HG02943 (cell line): ENCODE results near the gene PDE1A.
"Not testable (repeated sequence)": the region's sequence is repeated elsewhere in the genome, so short reads cannot be mapped to it uniquely, and the experiment has no call there.

Experiments
- ATAC-seq: cut with Tn5 transposase; IDR thresholded peaks from one replicate; pipeline ENCODE4 v1.9.1; 2021; ENCODE audit warnings: mild to moderate bottlenecking, low read depth, moderate library complexity; ENCODE audit not compliant: unreplicated experiment

The PDE1A gene

DNA sequence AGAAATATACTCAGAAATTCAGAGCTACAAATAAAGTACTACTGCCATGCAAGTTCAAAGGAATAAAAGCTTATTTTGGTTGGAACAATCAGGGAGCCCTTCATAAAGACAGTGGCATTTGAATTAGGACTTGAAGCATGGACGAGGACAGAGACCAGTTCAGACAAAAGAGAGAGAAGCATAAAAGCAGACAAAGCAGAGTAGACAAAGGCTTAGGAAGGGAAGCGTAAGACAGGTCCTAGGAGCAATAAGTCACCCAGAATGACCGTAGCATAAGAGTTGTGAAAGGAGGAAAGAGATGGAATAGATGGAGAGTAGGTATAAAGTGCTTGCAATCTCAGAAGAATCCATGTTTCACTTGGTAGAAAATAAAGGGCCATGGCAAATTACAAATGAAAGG lies 14.0 kb downstream of the PDE1A start:
- ATAC-seq = no peak

DNA sequence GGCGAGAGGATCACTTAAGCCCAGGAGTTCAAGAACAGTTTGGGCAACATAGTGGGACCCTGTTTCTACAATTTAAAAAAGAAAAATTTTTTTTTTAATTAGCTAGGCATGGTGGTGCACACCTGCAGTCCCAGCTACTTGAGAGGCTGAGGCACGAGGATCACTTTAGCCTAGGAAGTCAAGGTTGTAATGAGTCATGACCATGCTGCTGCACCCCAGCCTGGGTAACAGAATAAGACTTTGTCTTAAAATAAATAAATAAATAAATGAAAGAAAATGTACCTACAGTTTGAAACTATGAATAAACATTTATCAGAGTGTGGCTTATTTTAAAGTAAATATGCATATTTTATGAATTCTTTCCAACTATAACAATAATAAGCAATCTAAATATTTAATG lies 16.7 kb downstream of the PDE1A start:
- no peak for ATAC-seq

DNA sequence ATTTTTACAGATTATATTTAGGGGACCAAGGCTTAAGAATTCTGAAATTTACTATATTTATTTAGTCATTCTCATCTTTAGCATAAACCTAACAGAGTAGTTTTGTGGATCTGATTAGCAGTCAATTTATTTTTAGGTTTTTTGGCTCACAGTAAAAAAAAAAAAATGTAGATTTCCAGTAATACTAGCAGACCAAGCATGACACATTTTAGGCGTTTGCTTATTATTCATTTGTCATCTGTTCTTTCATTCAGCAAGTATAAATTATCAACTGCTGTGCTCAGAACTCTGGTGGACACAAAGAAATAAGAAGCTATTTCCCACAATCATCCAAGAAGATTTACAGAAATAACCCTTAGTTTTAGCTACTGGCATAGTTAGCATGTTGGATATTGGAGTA lies 20.6 kb downstream of the PDE1A start:
- ATAC-seq = no peak

- ATAC-seq = no peak
Observed at GRCh38 chr2:182404975-182405561, 21.8 kb downstream of the PDE1A start.

DNA sequence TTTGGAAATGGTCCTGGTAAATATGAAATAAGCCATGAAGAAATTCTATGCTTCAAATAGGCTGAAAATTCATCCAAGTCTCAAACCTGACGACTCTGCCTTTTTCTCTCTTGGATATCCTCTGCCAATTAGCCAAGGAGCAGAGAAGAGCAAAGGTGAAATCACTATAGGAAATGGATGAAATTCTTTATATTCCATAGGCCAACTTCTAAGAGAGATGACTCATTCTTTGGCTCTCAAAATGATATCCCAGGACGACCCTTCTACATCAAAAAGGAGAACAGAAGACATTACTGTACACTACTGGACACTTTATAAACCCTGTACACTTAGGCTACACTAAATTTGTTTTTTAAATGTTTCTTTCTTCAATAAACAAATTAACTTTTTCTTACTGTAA lies 22.7 kb downstream of the PDE1A start:
- no peak for ATAC-seq

- no peak for ATAC-seq
Observed at GRCh38 chr2:182393270-182393760, 33.5 kb downstream of the PDE1A start.

DNA sequence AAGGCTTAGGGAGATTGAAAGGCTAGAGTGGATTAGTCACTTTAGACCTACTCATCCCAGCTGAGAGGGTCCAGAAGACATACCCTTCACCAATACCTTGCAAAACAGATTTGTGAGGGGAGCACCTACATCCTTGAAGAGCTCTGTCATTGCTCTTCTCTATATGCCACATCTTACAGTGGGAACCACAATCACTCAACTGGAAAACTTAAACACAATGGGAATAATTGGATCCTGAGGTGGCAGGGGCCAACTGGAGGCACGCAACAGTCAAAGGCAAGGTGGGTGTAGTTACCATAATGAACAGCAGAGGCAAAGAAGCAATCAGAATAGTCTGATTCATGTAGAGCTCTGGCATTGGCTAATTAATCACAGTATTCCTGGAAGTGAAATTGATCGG lies 35.4 kb downstream of the PDE1A start:
- no peak for ATAC-seq

DNA sequence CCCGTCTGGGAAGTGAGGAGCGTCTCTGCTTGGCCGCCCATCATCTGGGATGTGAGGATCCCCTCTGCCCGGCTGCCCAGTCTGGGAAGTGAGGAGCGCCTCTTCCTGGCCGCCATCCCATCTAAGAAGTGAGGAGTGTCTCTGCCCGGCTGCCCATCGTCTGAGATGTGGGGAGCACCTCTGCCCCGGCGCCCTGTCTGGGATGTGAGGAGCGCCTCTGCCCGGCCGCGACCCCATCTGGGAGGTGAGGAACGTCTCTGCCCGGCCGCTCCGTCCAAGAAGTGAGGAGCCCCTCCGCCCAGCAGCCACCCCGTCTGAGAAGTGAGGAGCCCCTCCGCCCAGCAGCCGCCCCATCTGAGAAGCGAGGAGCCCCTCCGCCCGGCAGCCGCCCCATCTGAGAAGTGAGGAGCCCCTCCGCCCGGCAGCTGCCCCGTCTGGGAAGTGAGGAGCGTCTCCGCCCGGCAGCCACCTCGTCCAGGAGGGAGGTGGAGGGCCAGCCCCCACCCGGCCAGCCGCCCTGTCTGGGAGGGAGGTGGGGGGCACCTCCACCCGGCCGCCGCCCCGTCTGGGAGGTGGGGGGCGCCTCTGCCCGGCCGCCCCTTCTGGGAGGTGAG lies 40.5 kb downstream of the PDE1A start:
- ATAC-seq = not testable (repeated sequence)

DNA sequence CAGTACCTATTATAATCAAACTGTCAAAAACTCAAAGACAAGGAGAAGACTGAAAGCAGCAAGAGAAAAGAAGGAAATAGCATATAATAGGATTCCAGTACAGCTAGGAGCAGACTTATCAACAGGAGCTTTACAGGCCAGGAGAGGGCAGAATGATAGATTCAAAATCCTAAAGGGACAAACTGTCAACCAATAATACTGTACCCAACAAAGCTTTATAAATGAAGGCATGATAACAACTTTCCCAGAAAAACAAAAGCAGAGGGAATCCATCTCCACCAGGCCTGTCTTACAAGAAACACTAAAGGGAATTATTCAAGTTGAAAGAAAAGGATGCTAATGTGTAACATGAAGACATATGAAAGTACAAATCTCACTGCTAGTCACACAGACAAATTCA lies 42.0 kb downstream of the PDE1A start:
- ATAC-seq = no peak

DNA sequence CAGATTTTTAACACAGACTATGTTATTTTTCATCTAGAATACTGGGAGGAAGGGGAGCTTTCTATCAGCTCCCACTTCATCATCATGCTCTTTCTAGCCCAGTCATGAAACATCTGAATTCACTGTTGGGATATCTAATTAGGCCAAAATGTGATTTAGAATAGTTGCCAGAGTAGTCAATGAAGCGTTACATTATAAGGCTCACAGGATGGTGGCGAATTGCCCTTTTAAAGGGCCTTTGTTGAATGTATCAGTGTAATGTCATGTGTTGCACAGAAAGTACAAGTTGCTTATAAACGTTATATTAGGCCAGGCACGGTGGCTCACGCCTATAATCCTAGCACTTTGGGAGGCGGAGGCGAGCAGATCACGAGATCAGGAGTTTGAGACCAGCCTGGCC lies 45.6 kb downstream of the PDE1A start:
- ATAC-seq = no peak

GRCh38 chr2:182379241-182379640 lies 47.6 kb downstream of the PDE1A start:
- ATAC-seq = no peak

- no peak for ATAC-seq
Observed at GRCh38 chr2:182378759-182379158, 48.1 kb downstream of the PDE1A start.

- no peak for ATAC-seq
Observed at GRCh38 chr2:182377467-182377866, 49.4 kb downstream of the PDE1A start.

- ATAC-seq = no peak
Observed at GRCh38 chr2:182375862-182376261, 51.0 kb downstream of the PDE1A start.

DNA sequence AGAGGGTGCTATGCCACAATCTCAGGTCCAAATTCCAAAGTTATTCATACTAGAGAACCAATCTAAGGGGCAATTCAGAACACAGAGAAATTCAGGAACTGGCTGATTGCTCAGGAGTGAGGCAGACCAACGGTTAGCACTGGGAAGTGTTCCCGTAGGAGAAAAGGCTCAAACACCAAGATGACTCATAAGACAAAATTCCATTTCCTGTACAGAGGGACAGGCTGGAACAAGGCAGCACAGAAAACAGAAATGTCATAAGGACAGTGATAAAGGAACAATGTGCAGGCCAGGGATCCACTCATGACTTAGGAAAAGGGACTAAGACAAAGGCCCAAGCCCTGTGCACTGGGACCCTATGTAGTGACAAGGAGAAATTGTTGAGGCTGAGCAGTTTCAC lies 54.2 kb downstream of the PDE1A start:
- no peak for ATAC-seq

GRCh38 chr2:182368996-182369395 lies 57.8 kb downstream of the PDE1A start:
- no peak for ATAC-seq

DNA sequence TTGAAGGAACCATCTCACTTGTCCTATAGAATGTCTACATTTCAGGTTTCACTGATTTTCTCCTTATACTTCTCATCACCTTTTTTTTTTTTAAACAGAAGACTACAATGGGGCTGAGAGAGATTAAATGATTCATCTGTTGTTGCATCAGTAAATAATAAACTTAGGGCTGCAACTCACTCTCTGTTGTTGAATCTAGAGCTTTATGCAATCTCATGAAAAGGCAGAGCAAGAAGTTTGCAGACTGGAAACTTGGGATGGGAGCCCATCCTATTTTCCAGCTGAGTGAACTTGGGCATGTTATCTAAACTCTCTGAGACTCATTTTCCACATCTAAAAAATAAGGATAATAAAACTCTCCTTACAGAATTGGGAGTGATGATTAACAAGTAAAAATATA lies 58.4 kb downstream of the PDE1A start:
- ATAC-seq = no peak

DNA sequence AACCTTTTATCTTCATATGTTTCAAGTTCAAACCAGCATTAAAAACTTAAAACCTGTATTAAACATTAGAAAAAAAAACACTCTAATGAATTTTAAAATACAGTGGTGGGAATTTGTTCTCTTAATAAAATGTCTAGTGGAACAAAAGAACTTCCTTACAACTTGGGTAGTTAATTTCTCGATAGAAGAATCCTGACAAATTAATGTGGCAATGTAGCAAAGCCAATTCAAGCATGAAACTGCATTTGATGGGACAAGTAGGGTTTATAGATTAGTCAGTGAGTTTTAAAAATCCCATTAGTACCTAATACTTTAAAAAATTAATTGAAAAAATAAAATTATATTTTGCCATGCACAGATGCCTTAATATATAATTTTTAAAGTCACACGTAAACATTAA lies 59.4 kb downstream of the PDE1A start:
- no peak for ATAC-seq

DNA sequence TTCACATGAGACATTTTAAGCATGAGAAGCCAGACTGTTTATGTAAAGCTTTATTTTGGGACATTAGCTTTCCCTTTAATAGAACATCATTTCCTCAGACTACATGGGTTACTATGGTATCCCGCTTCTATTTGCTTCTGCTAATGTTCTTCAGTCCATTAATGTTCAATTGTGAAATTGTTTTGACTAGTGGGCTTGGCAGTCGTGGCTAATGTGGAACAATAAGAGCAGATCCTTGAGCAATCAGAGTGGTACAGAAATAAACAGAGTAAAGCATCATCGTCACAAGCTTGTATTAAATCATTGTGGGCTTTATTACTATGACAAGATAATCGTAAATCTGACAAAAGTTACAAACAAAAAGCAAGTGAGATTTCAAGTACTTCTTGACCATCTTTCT lies 60.2 kb downstream of the PDE1A start:
- no peak for ATAC-seq

DNA sequence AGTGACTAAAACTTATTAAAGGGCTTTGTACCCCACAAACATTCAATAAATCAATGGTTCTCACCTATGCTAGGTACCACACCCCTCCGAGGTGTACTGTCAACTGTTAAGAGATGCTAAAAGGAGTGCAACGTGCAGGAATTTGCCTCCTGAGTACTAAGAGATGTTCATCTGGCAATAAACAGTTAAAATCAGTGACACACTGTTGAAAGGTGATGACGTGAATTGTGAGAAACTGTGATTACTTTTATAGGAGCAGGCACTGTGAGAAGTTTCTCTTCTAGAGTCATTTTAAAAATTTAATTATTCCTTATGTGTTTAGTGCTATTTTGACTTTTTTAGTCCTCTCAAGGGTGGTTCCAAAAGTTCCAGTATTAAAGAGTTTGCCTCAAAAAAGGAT lies 61.0 kb downstream of the PDE1A start:
- no peak for ATAC-seq

DNA sequence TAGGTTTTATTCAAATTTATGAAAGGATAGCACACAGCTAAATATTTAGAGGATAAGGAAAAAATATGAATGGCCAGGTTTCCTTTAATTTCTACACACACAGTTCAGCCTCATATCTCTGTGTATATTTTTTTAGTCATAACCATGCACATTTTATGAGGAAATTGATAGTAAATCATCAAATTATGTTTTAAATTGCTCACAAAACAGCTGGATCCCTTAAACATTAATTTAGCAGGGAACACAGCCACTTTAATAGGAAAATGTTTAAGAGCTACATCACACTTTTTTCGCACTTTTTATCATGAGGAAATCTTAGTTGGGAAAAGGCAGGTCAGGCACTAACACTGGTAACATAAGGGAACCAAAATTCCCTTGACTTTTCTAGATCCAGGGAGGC lies 65.4 kb downstream of the PDE1A start:
- ATAC-seq = no peak

DNA sequence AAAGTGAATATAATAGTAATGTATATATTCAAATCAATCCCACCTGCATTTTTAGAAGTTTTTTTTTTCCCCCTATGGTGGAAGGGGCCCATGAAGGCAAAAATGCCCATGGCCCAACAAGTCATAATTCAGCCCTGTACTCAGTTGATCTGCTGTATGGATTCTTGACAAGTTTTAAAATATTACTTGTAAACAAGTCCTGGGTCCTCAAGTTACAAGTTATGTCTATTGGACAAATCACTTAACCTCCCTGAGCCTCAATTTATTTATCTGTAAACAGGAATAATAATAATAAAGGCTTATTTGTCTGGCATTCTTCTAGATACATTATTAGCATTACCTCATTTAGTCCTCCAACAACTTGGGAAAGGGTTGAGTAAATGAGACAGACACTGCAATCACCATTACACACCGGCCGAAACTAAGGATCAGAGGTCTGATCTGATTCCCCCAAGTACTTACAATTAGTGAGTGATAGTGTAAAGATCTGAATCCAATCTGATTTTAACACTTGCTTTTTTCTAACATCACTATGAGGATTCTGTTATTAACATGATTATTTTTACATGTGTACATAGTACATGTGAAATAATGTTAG lies 66.1 kb downstream of the PDE1A start:
- no peak for ATAC-seq
